GM19328 (cell line): ENCODE measurements around the gene TMEM98.
"Not testable (repeated sequence)": the region's sequence is repeated elsewhere in the genome, so short reads cannot be mapped to it uniquely, and the experiment has no call there.

ENCODE experiments used
- ATAC-seq: cut with Tn5 transposase; IDR thresholded peaks from one replicate; pipeline ENCODE4 v1.9.1; 2021; ENCODE audit warnings: mild to moderate bottlenecking, moderate library complexity; ENCODE audit not compliant: unreplicated experiment

TMEM98 gene

DNA sequence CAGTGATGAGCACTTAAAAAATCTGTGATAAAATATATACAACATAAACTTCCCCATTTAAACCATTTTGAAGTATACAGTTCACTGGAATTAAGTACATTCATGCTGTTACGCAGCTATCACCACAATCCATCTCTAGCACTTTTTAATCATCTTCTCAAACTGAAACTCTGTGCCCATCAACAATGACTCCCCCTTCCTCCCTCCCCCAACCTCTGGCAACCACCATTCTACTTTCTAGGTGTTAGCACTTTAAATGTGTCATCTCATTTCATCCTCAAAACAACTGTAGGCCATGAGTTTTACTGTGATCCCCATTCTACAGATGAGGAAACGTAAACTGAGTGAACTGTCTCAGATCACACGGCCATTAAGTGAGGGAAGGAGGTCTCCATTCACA lies 13.8 kb upstream of the TMEM98 start:
- no peak for ATAC-seq

DNA sequence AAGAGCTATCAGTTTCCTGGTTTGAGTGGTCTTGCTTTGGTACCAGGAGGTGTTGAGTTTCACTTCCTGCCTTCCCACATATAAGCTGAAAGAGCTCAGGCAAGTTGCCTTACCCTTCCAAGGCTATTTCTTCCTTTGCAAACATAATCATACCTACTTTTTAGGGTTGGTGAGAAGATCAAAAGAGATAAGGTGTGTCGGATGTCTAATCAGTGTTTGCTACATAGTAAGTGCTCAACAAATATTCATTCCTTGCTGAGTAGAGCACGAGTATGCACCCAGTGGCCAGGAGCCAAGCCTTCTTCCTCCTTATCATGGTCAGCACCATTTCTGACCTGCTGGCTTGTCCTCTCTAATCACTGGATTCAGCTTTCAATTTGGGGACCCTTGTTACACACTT lies 12.7 kb upstream of the TMEM98 start:
- ATAC-seq = no peak

DNA sequence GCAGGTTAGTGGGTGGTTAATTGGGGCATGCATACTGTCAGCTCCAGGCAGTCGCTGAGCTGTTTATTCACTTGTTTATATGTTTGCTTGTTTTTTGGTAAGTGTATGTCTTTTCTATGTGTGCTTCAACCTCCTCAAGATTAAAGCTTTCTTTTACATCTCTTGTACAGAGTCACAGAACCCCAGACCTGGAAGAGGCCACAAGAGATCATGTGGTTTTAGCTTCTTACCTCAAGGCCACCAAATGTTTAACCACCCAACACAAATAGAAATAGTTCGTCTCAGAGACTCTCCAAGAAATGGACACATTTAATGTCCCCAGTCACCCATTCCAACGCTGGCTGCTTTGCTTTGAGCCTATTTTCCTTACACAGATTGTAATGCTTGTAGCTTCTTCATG lies 11.8 kb upstream of the TMEM98 start:
- ATAC-seq = no peak

DNA sequence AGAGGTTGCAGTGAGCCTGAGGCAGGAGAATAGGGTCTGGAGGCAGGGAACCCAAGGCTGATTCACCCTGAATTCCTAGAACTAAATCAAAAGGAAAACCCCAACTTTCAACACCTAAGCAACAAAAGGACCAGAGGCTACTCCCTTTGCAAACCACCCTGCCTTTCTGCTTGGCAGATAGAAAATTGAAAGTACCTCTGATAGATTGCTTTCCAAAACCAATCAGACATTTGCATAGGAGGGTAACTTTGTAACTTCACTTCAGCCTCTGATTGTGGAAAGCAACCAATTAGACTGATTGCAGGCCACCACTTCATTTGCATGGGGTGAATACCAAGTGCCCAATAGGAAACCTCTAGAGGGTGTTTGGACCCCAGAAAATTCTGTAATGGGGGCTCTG lies 10.9 kb upstream of the TMEM98 start:
- no peak for ATAC-seq

DNA sequence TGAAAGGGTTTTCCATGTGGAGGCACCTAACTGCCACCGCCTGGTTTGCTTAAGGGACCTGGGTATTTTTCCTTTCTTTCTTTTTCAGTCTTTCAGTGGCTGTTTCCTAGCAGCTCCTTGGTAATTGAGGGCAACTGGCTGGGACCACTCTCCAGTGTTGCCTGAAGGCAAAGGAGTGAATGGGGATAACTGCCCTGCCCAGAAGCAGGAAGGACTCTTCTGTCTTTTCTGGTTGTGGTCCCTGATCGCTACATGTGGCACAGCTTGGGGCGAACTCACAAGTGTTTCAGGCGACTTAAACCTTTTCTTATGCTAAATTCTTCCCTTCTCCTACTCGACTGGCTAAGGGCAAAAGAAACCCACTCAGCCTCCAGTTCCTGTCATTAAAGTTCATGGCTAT lies 10.1 kb upstream of the TMEM98 start:
- ATAC-seq = no peak

DNA sequence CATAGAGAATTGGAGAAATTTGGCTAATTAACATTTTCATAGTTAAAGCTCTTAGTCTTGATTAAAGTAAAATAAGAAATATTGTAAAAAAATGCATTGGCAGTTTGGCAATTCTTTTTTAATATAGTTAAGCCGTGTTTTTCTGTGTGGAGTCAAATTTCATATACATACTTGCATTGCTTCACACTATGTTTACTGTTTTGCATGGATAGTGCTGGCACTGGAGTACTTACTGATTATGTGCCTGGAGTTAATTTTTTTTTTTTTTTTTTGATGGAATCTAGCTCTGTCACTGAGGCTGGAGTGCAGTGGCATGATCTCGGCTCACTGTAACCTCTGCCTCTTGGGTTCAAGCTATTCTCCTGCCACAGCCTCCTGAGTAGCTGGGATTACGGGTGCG lies 8.1 kb upstream of the TMEM98 start:
- ATAC-seq = not testable (repeated sequence)

DNA sequence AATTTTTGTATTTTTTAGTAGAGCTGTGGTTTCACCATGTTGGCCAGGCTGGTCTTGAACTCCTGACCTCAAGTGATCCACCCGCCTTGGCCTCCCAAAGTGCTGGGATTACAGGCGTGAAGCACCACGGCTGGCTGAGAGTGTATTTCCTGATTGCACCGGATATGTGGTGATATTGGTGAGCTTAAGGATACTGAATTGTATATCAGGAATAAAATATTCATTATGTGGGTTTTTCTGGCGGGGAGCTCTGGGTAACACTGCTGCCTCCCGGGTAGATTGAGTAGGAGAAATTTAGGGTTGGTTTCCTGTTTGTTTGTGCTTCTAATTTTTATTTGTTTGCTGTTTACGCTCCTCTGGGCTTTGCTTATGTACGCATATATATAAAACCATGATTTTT lies 7.7 kb upstream of the TMEM98 start:
- no peak for ATAC-seq

DNA sequence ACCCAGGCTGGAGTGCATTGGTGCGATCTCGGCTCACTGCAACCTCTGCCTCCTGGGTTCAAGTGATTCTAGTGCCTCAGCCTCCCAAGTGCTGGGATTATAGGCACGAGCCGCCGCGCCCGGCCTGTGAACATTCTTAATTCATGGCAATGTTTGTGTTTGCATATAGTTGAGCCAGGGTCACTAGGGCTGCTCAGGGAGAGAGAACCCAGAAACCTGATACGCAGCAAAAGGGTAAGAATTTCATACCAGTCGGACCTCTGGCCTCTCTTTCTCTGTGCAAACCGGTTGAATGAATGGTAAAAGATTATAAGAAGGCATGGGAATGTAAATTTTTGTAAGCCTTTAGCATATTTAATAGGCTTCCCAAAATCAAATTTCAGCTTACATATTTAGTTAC lies 6.9 kb upstream of the TMEM98 start:
- ATAC-seq = no peak

DNA sequence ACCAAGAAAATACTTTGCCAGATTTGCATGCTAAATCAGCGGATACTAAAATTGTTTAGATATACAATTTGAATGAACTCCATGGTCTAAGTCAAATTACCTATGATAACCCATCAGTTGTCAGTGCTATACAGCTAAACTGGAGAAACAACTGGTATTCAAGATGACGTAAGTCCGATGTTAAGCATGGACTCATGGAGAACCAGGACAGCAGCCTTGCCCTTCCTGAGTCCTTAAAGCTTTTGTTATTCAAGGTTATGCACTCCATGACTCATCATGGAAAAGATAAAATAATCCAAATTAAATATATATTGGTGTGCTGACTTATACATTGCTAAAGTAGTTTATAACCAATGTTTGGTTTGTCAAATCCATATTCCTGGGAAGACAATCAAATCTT lies 4.0 kb upstream of the TMEM98 start:
- ATAC-seq = not testable (repeated sequence)

DNA sequence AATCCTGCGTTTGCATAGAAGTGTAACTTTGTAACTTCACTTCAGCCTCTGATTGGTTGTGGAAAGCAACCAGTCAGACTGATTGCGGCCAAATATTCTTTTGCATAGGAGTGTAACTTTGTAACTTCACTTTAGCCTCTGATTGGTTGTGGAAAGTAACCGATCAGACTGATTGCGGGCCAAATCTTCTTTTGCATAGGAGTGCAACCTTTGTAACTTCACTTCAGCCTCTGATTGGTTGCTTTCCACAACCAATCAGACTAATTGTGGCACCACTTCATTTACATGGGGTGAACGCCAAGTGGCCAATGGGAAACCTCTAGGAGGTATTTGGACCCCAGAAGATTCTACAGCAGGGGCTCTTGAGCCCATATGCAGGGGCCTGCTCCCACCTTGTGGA lies 1.8 kb upstream of the TMEM98 start:
- ATAC-seq = no peak

DNA sequence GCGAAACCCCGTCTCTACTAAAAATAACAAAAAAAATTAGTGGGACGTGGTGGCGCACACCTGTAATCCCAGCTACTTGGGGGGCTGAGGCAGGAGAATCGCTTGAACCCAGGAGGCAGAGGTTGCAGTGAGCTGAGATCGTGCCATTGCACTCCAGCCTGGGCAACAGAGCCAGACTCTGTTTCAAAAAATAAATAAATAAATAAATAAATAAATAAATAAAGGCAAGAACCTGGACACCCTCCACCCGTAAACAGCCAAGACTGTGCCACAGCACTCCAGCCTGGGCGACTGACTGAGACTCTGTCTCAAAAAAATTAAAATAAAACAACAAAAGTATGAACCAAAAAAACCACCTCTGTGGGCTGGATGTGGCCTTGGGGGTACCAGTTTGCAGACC lies 1.2 kb upstream of the TMEM98 start:
- ATAC-seq = not testable (repeated sequence)

DNA sequence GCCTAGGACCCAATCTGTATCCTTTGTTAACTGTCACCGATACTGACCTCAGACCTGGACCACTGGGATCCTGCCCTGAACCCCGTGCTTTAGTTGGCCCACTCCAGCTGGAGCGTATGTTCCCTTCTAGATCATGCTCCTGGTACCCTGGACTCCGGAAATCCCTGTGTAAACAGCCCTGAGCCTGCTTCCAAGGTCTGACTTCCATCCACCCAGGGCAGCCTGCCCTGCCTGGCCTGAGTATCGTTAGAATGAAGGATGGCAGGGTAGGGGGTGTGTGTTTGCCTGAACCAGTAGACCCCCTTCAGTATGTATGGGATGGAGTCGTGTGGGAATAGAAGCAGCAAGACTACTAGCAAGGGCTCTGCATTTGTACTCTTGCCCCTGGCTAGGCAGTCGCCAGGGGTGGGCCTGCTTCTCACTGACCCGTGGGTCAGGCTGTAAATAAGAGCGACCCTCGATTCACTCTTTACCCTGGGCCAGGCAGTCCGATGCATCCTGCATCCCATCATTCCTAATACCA lies 691 bp upstream of the TMEM98 start:
- no peak for ATAC-seq

DNA sequence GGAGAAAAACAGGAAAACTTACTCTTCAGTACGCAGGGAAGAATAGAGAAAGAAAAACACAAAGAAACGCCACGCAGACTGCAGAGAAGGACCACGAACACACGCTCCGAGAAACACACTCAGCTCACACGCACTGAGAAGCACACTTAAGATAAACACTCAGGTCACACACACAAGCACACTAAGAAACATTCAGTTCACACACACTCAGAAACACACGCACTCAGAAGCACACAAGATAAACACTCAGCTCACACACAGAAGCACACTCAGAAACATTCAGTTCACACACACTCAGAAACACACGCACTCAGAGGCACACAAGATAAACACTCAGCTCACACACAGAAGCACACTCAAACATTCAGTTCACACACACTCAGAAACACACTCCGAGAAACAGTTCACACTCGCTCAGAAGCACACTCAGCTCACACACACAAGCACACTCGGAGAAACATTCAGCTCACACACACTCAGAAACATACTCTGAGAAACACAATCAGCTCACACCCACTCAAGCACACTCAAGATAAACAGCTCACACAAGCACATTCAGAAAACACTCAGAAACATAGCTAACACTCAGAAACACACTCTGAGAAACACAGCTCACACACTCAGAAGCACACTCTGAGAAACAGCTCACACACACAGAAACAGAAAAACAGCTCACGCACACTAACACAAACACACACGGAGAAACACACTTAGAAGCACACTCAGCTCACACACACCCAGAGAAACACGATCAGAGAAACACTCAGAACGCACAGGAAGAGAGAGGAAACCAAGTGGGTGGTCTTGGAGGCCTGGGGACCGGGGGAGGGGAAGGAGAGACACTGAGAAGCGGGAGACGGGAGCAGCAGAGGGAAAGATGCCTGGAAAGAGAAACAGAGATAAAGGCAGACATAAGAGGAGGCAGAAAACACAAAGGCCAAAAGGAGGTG lies 908 bp downstream of the TMEM98 start:
- ATAC-seq = no peak

DNA sequence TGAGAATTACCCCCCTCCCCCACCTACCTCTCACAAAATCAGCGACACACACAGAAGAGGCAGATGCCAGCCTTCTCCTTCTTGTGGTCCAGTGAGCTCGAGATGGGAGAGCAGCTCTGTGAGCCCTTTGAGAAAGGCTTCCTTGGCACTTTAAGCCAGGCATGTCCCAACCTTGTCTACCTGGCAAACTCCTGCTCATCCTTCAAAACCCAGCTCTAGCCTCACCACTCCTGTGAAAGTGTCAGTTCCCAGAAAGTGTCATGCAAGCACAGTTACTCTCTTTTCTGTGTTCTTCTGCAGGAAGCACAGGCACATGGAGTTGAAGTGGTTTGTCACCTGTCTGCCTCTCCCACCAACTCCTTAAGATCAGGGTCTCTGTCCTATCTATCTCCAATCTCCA lies 1.6 kb downstream of the TMEM98 start:
- ATAC-seq = no peak

DNA sequence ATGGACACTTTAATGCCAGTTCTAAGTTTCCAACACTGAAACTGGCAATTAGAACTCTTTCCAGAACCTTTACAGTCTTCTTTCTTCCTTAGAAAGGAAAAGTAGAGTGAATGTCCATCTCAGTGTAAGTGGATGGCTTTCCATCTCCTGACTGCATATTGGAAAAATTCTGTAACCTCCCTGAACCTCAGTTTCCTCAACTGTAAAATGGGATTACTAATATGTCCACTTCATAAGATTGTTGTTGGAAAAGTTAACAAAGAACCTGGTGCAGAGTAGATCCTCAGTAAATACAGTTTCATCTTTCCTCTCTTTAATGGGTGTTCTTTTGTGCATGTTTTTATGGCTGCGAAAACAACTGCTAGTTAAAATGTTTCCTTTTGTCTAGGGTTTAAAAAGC lies 2.6 kb downstream of the TMEM98 start:
- ATAC-seq = no peak

DNA sequence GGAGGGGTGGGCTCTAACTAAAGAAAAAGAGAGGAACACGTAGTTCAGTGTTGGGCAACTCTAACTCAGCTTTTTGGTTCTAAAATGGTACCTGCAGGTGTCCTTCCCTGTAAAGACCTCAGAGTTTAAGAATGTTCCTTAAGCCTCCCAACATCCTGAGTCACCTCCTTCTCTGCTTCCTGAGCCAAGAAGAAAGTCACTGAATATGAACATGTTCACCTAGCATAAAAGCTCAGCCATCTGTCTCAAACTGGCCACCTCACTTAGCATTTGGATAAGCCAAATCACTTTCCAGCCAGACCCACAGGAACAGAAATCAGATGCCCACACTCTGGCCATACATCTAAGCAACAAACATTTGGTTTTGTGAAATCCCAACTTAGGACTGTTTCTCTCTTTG lies 3.7 kb downstream of the TMEM98 start:
- no peak for ATAC-seq

DNA sequence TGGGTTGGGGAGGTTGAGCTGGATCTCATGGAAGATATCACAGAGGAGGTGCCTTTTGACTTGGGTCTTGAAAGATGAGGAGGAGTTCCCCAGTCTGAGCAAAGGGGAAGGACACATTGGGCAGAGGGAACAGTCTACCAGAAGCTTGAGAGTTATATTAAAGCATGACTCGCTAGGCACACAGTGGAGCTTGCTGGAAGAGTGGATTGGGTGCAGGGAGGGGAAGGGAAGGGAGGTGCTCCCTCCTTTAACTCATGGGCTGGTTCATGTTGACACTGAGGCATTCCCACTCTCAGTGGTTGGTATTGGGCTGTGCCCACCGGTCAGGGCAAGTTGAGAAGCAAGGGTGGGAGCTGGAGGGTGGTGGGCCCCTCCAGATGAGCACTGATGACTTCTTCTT lies 5.9 kb downstream of the TMEM98 start:
- no peak for ATAC-seq

DNA sequence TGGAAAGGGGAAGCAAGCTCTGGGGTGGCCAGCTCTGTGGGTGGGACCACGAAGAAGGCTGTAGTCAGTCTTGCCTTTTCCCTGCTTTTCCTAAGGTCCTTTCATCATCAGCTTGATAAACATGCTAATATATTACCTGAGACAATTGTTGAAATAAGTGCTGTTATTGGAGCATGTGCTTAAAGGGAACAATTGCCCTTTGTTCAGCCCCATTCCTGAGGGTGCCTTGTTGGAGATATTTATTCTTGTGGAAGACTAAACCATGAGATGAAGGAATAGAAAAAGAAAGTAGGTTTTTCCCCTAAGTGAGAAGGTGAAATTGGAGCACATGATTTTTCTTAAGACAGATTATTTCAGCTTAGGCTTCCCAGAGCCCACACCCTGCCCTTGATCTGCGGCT lies 7.8 kb downstream of the TMEM98 start:
- ATAC-seq = no peak

DNA sequence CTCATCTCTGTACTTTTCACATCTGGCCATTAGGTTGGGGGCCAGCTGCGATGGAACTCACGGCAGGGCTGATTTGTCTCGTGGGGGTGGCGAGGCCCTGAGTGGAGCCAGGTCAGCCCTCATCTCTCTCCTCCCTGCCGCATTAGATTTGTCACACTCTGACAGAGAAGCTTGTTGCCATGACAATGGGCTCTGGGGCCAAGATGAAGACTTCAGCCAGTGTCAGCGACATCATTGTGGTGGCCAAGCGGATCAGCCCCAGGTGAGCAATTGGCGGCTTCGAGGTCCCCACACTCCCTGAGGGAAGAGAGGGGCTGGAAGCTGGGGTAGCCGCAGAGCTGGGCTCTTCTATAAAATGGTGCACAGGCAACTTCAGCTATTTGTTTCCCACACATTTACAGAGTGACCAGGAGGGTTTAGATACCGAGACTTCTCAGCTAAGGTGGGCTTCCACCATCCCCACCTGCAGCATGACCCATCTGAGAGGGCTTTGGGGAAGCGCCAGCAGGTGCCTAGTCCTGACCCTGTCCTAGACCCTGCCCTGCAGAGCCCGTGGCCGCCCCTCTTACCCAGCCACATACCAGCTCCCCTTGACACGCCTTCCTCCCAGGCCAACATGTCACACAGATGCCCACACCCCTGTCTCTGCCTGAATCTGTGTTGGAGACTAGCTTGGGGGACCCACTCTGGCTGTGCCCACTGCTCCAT lies 8.4 kb downstream of the TMEM98 start:
- no peak for ATAC-seq

DNA sequence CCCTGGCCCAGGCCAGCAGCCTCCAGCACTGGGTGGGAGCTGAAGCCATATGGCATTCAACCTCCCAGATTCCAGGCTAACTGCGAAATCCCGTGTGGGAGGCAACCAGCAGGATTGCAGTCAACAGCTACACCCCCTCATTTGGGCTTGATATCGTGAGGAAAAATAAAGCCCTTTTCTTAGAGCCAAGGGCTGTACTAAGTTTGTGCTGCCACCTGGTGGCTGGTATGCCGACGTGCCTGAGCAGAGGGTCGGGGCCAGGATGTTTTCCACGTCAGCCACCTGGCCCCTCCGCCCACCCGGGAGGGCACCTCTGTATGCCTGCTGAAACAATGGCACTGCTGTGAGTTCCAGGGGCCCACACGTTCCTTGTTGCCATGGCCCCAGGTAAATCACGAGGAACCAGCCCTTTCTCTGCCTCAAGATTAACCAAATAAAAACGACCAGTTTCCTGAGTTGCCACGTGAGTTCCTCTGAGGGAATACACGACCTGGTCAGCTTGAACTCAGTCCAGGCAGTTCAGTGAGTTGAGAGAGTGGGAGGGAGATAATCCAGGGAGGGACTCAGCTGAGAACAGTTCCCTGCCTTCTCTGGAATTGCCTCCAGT lies 9.0 kb downstream of the TMEM98 start:
- ATAC-seq = no peak

DNA sequence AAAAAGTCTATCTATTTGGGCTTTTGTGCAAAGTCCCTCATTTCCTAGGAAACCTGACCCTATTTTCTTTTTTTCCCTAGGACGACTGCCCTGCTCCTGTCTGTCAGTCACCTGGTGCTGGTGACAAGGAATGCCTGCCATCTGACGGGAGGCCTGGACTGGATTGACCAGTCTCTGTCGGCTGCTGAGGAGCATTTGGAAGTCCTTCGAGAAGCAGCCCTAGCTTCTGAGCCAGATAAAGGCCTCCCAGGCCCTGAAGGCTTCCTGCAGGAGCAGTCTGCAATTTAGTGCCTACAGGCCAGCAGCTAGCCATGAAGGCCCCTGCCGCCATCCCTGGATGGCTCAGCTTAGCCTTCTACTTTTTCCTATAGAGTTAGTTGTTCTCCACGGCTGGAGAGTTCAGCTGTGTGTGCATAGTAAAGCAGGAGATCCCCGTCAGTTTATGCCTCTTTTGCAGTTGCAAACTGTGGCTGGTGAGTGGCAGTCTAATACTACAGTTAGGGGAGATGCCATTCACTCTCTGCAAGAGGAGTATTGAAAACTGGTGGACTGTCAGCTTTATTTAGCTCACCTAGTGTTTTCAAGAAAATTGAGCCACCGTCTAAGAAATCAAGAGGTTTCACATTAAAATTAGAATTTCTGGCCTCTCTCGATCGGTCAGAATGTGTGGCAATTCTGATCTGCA lies 12.9 kb downstream of the TMEM98 start:
- no peak for ATAC-seq
